Spleen (tissue), 11 donors: ENCODE results near the gene EFNA5. TPM values are rescaled to one million over a fixed set of nuclear protein-coding genes. Genes with fewer than 3 reads are reported as not detected.

Experiments used
- DNase-seq: peaks from one replicate; pipeline ENCODE4 v3.0.0-alpha.2; 2020
- H3K27ac ChIP-seq, 8 donors: fragments of 200-600 bp; sonication (generic) in 7 of 8; 1 replicate in 4 of 8; 2 replicates in 4 of 8; pipeline versions ENCODE4 v1.5.0 to v1.8.0; 2016 to 2021; ENCODE audit warnings: inconsistent platforms in 4 of 8, mild to moderate bottlenecking in 4 of 8, moderate library complexity in 1 of 8
- H3K27me3 ChIP-seq, 7 donors: fragments of 200-600 bp; sonication (generic) in 6 of 7; replicated peaks in 1 of 7; 1 replicate in 4 of 7; 2 replicates in 3 of 7; pipeline versions ENCODE4 v1.5.0 to v1.8.0; 2016 to 2021; ENCODE audit warnings: inconsistent platforms in 3 of 7, mild to moderate bottlenecking in 1 of 7
- H3K36me3 ChIP-seq, 6 donors: fragments of 200-600 bp; sonication (generic) in 5 of 6; 1 replicate in 4 of 6; 2 replicates in 2 of 6; pipeline versions ENCODE4 v1.5.0 to v1.8.0; 2016 to 2021; ENCODE audit warnings: inconsistent platforms in 2 of 6
- H3K4me1 ChIP-seq, 6 donors: fragments of 200-600 bp; sonication (generic) in 5 of 6; 1 replicate in 3 of 6; 2 replicates in 3 of 6; pipeline versions ENCODE4 v1.5.0 to v1.8.0; 2016 to 2021; ENCODE audit warnings: inconsistent platforms in 3 of 6
- H3K4me3 ChIP-seq, 8 donors: fragments of 200-600 bp; sonication (generic) in 7 of 8; 1 replicate in 4 of 8; 2 replicates in 4 of 8; pipeline versions ENCODE4 v1.5.0 to v1.8.0; 2016 to 2021; ENCODE audit warnings: inconsistent platforms in 4 of 8, mild to moderate bottlenecking in 4 of 8, moderate library complexity in 2 of 8
- H3K9me3 ChIP-seq, 8 donors: fragments of 200-600 bp; sonication (generic) in 7 of 8; 1 replicate in 4 of 8; 2 replicates in 4 of 8; pipeline versions ENCODE4 v1.5.0 to v1.8.0; 2016 to 2021; ENCODE audit warnings: inconsistent platforms in 4 of 8
- CTCF ChIP-seq, 11 experiments: fragments of 200-600 bp in 7 of 11; fragments of 450-650 bp in 4 of 11; sonication (generic) in 4 of 11; IDR thresholded peaks in 8 of 11; conservative IDR thresholded peaks in 3 of 11; 1 replicate in 7 of 11; 2 replicates in 4 of 11; pipeline versions ENCODE4 v1.4.0 to v1.8.0; 2016 to 2021; ENCODE audit warnings: antibody characterized with exemption in 11 of 11, inconsistent platforms in 4 of 11, mild to moderate bottlenecking in 1 of 11
- POLR2A ChIP-seq, 3 donors: fragments of 450-650 bp; IDR thresholded peaks; one replicate each; pipeline ENCODE4 v1.5.1; 2017; ENCODE audit warnings: antibody characterized with exemption in 3 of 3, mild to moderate bottlenecking in 1 of 3
- POLR2AphosphoS5 ChIP-seq, 3 donors: sonication (generic); formaldehyde crosslinking; IDR thresholded peaks; one replicate each; pipeline ENCODE4 v1.5.1; 2017; ENCODE audit warnings: antibody characterized with exemption in 3 of 3
- WGBS, 5 donors: extraction: QIAGEN DNeasy Blood & Tissue Kit in 3 of 5; methylation state at CpG; one replicate each; pipeline versions ENCODE4 v1.1.5 to v1.1.7; 2013 to 2018; 5-methylcytosine and 5-hydroxymethylcytosine counted together
- intact Hi-C: fragments of 100-400 bp; cut with DNase I; formaldehyde crosslinking; loops from one replicate; pipeline ENCODE4 v1.15.0; 2023; ENCODE audit warnings: low total_unique reads
- polyA plus RNA-seq, 3 donors: library from polyadenylated mRNA; stranded (reverse); fragments of 200-250 nt; gene quantifications; one replicate each; pipeline ENCODE4 v1.2.1, GENCODE V29; 2013
- total RNA-seq, 7 donors: library from RNA; depleted of rRNA in 3 of 7; stranded (reverse); fragments of >200 nt in 3 of 7; fragmentation: NEBNext Ultra II Directional in 4 of 7; extraction: Animal tissue kit (Norgen Biotek cat#: 25700) in 4 of 7; gene quantifications; one replicate each; pipeline versions ENCODE4 v1.1.0 to v1.2.1, GENCODE V29; 2016 to 2021
- donor health status: healthy with polysubstance abuse.
- donor health status: DM: no; HTN: no; CAD: no; lungs with moderate emphysema.
- donor health status: DM: no; HTN: no; CAD: no.
- donor health status: Bipolar disorder and iron deficiency.
- donor health status: healthy.
- donor health status: DM: no; HTN: no; CAD: no.
- donor health status: DM: yes; HTN: yes; CAD: no.

EFNA5 gene
- total and polyA plus RNA-seq, 10 donors, result 0.33 to 29.0 (median 12.2) TPM

GRCh38 chr5:107468276-107468675 is 202.5 kb downstream of the EFNA5 start:
- H3K4me3 ChIP-seq, result no peak overlapping the region
- no peaks in the 10 kb centered on the region for H3K27me3 ChIP-seq
- no peaks in the 10 kb centered on the region for H3K9me3 ChIP-seq
- H3K4me1 ChIP-seq, result peaks cover 0 to 30% (median 7%) of the 10 kb centered on the region in 6 donors
- intact Hi-C loops, result no loop called here
- TF ChIP-seq POLR2A (IDR thresholded peaks at IDR 0.05), result no peak
- TF ChIP-seq CTCF (IDR thresholded peaks at IDR 0.05 in 8 of 11, conservative IDR thresholded peaks at IDR 0.05 in 3 of 11), result no peak
- no peak for TF ChIP-seq POLR2AphosphoS5 (IDR thresholded peaks at IDR 0.05)
- H3K36me3 ChIP-seq, result no peaks in the 10 kb centered on the region
- no peak for DNase-seq
- H3K27ac ChIP-seq, result peak overlapping the region in 4 of 8 donors; percentile 63 to 78 (median 70)
- 55 to 88% (median 73%) methylated on average over 1 of the region's 1 CpG for WGBS, 5 donors

GRCh38 chr5:107467137-107467932 is 203.4 kb downstream of the EFNA5 start:
- peaks cover 0 to 30% (median 7%) of the 10 kb centered on the region in 6 donors for H3K4me1 ChIP-seq
- no peak for DNase-seq
- no peaks in the 10 kb centered on the region for H3K9me3 ChIP-seq
- no peak overlapping the region for H3K27ac ChIP-seq
- H3K27me3 ChIP-seq, result no peaks in the 10 kb centered on the region
- TF ChIP-seq POLR2A (IDR thresholded peaks at IDR 0.05) (no peak), POLR2AphosphoS5 (IDR thresholded peaks at IDR 0.05) (no peak), CTCF (IDR thresholded peaks at IDR 0.05 in 8 of 11, conservative IDR thresholded peaks at IDR 0.05 in 3 of 11) (no peak)
- H3K4me3 ChIP-seq, result no peak overlapping the region
- intact Hi-C loops, result no loop called here
- no peaks in the 10 kb centered on the region for H3K36me3 ChIP-seq
- 73 to 86% (median 79%) methylated on average over 5 of the region's 5 CpGs for WGBS, 5 donors

- DNase-seq, result no peak
- WGBS, 5 donors, result 85 to 94% (median 91%) methylated on average over 10 of the region's 10 CpGs
- intact Hi-C loops, result no loop called here
These were observed 204.4 kb downstream of the EFNA5 start for GRCh38 chr5:107466233-107466769.

More at GRCh38 chr5:107466233-107466769, 204.4 kb downstream of the EFNA5 start:
- Histone ChIP-seq H3K4me1 (peaks cover 0 to 30% (median 7%) of the 10 kb centered on the region in 6 donors), H3K27ac (no peak overlapping the region), H3K9me3 (no peaks in the 10 kb centered on the region), H3K27me3 (no peaks in the 10 kb centered on the region), H3K4me3 (no peak overlapping the region), H3K36me3 (no peaks in the 10 kb centered on the region)
- TF ChIP-seq CTCF (IDR thresholded peaks at IDR 0.05 in 8 of 11, conservative IDR thresholded peaks at IDR 0.05 in 3 of 11) (no peak), POLR2A (IDR thresholded peaks at IDR 0.05) (no peak), POLR2AphosphoS5 (IDR thresholded peaks at IDR 0.05) (no peak)
